HG02885 (cell line): Measurements from ENCODE around the gene TRPC4.
"Not testable (repeated sequence)": the region's sequence is repeated elsewhere in the genome, so short reads cannot be mapped to it uniquely, and the experiment has no call there.

Source experiments
- ATAC-seq: cut with Tn5 transposase; IDR thresholded peaks from one replicate; pipeline ENCODE4 v1.9.1; 2021; ENCODE audit warnings: mild to moderate bottlenecking; ENCODE audit not compliant: unreplicated experiment, poor library complexity

TRPC4 gene

GRCh38 chr13:37835392-37835791 lies 34.2 kb downstream of the TRPC4 start:
- ATAC-seq = no peak

- no peak for ATAC-seq
Observed at GRCh38 chr13:37833411-37833810, 36.2 kb downstream of the TRPC4 start.

GRCh38 chr13:37816276-37816675 lies 53.3 kb downstream of the TRPC4 start:
- ATAC-seq = no peak

GRCh38 chr13:37811441-37811840 lies 58.1 kb downstream of the TRPC4 start:
- ATAC-seq = no peak

GRCh38 chr13:37806666-37807065 lies 62.9 kb downstream of the TRPC4 start:
- no peak for ATAC-seq

DNA sequence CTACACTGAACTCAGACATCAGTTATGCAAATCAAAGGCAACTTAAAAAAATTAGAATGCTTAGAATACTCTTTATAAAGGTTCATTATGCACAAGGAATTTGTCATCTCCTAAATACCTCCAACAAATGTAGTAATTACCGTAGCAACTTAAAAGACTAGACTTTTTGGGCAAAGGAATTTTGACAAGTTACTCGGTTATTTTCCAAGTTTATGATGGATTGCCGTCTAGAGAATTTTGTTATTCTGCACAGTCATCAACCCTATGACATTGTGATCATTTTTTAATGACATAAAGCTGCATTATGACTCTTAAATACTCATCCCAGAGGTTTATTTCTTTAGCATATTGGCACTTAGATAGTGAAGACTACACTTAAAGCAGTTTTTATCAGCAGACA lies 71.9 kb downstream of the TRPC4 start:
- no peak for ATAC-seq

GRCh38 chr13:37796795-37797194 lies 72.8 kb downstream of the TRPC4 start:
- ATAC-seq = not testable (repeated sequence)

DNA sequence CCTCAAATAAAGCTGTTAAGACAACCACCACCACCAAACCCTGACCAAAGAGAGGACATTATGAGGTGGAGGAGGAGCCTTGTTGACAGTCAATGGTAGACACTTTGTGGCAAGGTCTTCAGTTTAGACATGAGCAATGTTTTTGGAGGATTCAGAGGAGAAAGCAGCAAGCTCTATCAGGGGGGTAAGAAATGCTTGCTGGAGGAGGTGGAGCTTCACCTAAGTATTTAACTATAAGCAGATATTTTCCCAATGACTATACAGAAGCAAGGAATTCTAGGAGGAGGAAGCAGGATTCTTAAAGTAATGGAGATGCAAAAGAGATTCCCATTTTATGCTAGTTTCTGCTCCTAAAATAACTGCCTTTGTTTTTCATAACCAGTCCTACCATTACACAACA lies 74.2 kb downstream of the TRPC4 start:
- no peak for ATAC-seq

- ATAC-seq = no peak
Observed at GRCh38 chr13:37791699-37792098, 77.9 kb downstream of the TRPC4 start.

DNA sequence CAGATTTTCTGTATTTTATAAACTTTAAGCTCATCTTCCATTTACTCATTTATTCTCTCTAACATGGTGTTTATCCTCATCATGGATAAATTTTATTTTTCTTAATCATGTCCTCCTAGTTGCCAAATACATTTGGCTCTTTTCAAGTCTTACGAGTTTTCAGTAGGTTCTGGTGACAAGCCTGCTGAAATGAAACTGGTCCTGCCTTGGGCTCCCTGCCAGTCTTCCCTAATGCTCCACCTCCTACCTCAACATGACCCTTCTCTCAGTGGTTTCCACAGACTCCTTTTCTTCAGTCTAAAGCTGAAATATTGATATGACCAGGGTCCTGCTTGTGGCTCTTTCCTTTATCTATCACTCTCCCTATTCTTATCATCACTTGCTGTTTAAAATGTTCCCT lies 81.2 kb downstream of the TRPC4 start:
- ATAC-seq = no peak

DNA sequence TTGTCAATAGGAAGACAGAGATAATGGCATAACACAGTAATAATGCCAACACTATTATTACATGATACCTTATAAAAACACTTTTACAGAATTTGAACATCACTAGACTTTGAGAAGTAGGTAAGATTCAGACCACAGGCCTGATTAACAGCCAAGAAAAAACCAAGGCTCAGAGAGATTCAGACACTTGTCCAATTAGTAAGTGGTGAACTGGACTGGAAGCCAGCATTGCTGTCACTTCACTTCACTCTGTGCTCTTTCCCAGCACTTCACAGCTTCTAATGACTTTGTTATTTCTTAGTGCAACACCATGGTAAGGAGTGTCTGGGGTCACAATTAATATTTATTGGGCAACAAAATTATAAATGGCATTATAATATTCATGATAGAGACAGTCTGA lies 91.9 kb downstream of the TRPC4 start:
- ATAC-seq = no peak

DNA sequence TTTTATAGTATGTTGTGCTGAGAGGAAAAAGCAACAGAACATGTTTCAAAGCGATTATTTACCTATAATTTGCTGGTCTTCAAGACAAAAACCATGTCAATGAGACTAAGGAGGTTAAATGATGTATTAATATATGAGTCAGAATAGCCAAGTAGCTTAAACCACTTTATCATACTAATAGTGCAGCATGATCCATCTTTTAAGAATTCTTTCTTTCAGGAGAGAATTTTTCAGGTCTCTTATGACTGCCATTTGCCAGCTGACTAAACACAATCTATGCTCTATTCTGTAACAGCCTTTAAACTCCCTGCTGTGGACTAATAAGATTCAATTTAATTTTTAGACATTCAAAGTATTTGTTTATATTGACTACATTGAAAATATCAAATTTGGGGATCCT lies 93.7 kb downstream of the TRPC4 start:
- ATAC-seq = no peak

GRCh38 chr13:37772644-37773043 lies 96.9 kb downstream of the TRPC4 start:
- no peak for ATAC-seq

GRCh38 chr13:37769545-37769944 lies 100.0 kb downstream of the TRPC4 start:
- ATAC-seq = no peak

- ATAC-seq = no peak
Observed at GRCh38 chr13:37769078-37769477, 100.5 kb downstream of the TRPC4 start.

DNA sequence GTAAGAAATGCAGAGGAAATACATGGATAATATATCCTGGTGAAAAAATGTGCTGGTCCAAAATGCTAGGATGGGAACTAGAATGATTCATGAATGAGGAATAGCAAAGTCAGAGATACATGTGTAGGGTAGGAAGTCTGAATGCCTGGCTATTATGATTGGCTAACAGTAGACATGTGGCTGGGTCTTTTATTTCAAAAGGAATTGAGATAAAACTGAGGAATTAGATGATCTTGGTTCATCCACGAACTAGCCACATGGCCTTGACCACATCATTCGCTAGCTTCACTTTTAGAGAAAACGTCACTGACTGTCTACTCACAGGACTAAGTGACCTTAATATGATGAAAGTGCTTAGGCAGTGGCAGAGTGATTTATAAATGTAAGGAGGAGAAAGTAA lies 103.1 kb downstream of the TRPC4 start:
- no peak for ATAC-seq

GRCh38 chr13:37755349-37755748 lies 114.2 kb downstream of the TRPC4 start:
- no peak for ATAC-seq

GRCh38 chr13:37753776-37754175 lies 115.8 kb downstream of the TRPC4 start:
- no peak for ATAC-seq

DNA sequence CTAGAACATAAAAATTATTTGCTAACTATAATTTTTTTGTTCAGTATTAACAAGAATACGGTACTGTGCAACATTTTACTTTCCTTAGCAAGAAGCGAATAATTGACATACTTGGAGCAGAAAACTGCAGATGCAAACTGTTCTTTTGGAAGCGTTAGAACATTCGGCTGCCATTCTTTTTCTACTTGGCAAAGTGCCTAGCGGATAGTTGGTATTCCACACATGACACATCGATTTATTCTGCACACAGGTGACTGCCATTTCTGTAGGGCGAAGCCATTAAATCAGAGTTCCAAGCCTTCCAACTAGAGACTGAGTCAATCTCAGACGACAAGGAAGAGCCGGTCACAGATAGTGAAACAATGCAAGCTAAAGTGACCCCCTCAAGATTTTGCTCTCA lies 117.4 kb downstream of the TRPC4 start:
- no peak for ATAC-seq

- no peak for ATAC-seq
Observed at GRCh38 chr13:37751025-37751424, 118.5 kb downstream of the TRPC4 start.

- ATAC-seq = no peak
Observed at GRCh38 chr13:37748913-37749312, 120.7 kb downstream of the TRPC4 start.

DNA sequence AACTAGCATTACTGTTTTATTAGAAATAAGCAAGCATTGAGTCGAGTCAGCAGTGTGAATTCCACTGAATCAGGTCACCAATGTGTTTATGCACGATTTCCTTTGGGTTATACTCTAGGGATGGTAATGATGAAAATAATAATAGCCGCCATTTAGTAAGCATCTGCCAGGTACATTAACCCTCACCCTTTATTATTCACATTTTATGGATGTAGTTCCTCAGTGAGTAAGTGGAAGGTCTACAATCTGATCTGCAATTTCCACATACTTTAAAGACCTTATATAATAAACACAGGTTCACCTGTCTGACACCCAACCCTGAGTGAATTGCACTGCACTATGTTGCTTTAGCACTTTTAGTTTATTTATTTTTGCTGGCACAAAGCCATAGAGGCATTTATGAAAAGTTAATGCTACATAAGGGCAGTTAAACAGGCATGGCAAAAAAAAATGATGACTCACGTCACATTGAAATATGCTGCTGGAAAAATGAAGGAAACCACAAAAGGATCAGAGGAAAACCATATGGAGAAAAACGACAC lies 122.4 kb downstream of the TRPC4 start:
- no peak for ATAC-seq

- no peak for ATAC-seq
Observed at GRCh38 chr13:37741536-37741935, 128.0 kb downstream of the TRPC4 start.
